IPS-20b (cell line): ENCODE measurements around the gene AKT3.
"Not testable (repeated sequence)": the region's sequence is repeated elsewhere in the genome, so short reads cannot be mapped to it uniquely, and the experiment has no call there.

Experiments used
- H3K27ac ChIP-seq: one replicate; pipeline ENCODE4 v1.5.1; 2013; ENCODE audit warnings: low read length
- H3K27me3 ChIP-seq: 2 replicates; pipeline ENCODE4 v1.6.1; 2013; ENCODE audit warnings: mild to moderate bottlenecking, low read length, inconsistent platforms; ENCODE audit not compliant: insufficient read depth
- H3K36me3 ChIP-seq: 2 replicates; pipeline ENCODE4 v1.6.1; 2013; ENCODE audit warnings: low read depth, mild to moderate bottlenecking, inconsistent platforms, low read length, moderate library complexity; ENCODE audit not compliant: insufficient read depth
- H3K4me1 ChIP-seq: 2 replicates; pipeline ENCODE4 v1.6.1; 2013; ENCODE audit warnings: mild to moderate bottlenecking, control low read depth, inconsistent platforms, low read length, moderate library complexity; ENCODE audit not compliant: insufficient read depth
- H3K4me3 ChIP-seq: 2 replicates; pipeline ENCODE4 v1.5.1; 2013; ENCODE audit warnings: mild to moderate bottlenecking, low read length, inconsistent platforms
- H3K9ac ChIP-seq: 2 replicates; pipeline ENCODE4 v1.6.1; 2013; ENCODE audit warnings: low read depth, mild to moderate bottlenecking, inconsistent platforms, low read length, moderate library complexity
- H3K9me3 ChIP-seq: 2 replicates; pipeline ENCODE4 v1.6.1; 2013; ENCODE audit warnings: mild to moderate bottlenecking, low read depth, low read length, inconsistent platforms; ENCODE audit not compliant: insufficient read depth

Gene AKT3

GRCh38 chr1:243680860-243681259 is 169.2 kb downstream of the AKT3 start:
- Histone ChIP-seq H3K36me3 (no peaks in the 10 kb centered on the region), H3K9ac (no peak overlapping the region), H3K27me3 (no peaks in the 10 kb centered on the region), H3K4me3 (no peak overlapping the region), H3K4me1 (no peaks in the 10 kb centered on the region), H3K27ac (no peak overlapping the region), H3K9me3 (no peaks in the 10 kb centered on the region)

- H3K9me3 ChIP-seq, result no peaks in the 10 kb centered on the region
- H3K9ac ChIP-seq, result no peak overlapping the region
- no peaks in the 10 kb centered on the region for H3K4me1 ChIP-seq
- no peaks in the 10 kb centered on the region for H3K36me3 ChIP-seq
- H3K4me3 ChIP-seq, result no peak overlapping the region
- no peak overlapping the region for H3K27ac ChIP-seq
- H3K27me3 ChIP-seq, result no peaks in the 10 kb centered on the region
Observed at GRCh38 chr1:243672539-243673074, 177.4 kb downstream of the AKT3 start.

DNA sequence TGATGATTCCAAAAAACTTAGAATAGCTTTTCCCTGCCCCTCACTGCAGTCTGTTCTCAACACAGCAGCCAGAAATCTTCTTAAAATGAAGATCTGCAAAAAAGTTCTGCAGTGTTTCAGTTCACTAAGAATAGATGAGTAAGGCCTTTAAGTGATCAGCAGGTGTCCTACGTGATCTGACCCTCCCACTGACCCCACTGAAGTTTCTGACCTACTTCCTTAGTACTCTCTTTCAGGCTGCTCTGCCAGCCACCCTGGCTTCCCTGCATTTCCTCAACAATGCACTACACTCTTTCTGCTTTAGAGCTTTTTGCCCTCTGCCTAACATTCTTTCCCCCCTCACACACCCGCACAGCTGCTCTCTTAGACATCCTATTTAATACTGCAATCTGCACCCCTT is 182.5 kb downstream of the AKT3 start:
- Histone ChIP-seq H3K27ac (no peak overlapping the region), H3K9ac (no peak overlapping the region), H3K4me3 (no peak overlapping the region)

DNA sequence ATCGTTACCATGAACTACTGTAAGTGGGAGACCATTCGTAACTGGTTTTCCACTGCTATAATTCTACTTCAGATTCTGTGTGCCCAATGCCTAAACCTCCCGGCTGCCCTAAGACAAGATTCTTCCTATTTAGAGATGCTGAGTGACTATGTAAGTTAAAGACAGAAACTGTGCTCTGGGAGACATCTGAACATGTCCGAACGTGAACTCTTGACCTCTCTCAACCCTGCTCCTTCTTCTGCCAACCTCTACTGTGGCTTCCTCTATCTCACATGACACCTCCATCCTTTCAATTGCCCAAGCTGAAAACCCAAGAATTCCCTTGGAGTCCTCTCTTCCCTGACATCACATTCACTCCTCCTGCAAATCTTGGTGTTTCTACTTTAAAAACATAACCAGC is 182.9 kb downstream of the AKT3 start:
- Histone ChIP-seq H3K27ac (no peak overlapping the region), H3K4me3 (no peak overlapping the region)

More for the DNA sequence above, 182.5 kb downstream of the AKT3 start:
- Histone ChIP-seq H3K27me3 (no peaks in the 10 kb centered on the region), H3K4me1 (no peaks in the 10 kb centered on the region), H3K36me3 (no peaks in the 10 kb centered on the region), H3K9me3 (no peaks in the 10 kb centered on the region)

GRCh38 chr1:243663651-243664050 is 186.4 kb downstream of the AKT3 start:
- no peak overlapping the region for H3K9ac ChIP-seq
- no peaks in the 10 kb centered on the region for H3K9me3 ChIP-seq
- H3K36me3 ChIP-seq, result no peaks in the 10 kb centered on the region
- H3K4me3 ChIP-seq, result no peak overlapping the region
- no peak overlapping the region for H3K27ac ChIP-seq
- no peaks in the 10 kb centered on the region for H3K4me1 ChIP-seq
- no peaks in the 10 kb centered on the region for H3K27me3 ChIP-seq

More for the DNA sequence above, 182.9 kb downstream of the AKT3 start:
- Histone ChIP-seq H3K4me1 (no peaks in the 10 kb centered on the region), H3K9me3 (no peaks in the 10 kb centered on the region), H3K9ac (no peak overlapping the region), H3K36me3 (no peaks in the 10 kb centered on the region), H3K27me3 (no peaks in the 10 kb centered on the region)

DNA sequence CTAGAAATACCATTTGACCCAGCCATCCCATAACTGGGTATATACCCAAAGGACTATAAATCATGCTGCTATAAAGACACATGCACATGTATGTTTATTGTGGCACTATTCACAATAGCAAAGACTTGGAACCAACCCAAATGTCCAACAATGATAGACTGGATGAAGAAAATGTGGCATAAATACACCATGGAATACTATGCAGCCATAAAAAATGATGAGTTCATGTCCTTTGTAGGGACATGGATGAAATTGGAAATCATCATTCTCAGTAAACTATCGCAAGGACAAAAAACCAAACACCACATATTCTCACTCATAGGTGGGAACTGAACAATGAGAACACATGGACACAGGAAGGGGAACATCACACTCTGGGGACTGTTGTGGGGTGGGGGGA is 187.9 kb downstream of the AKT3 start:
- H3K27ac ChIP-seq, H3K4me1 ChIP-seq, H3K9me3 ChIP-seq, H3K36me3 ChIP-seq, H3K27me3 ChIP-seq, H3K9ac ChIP-seq, H3K4me3 ChIP-seq: not testable (repeated sequence)

DNA sequence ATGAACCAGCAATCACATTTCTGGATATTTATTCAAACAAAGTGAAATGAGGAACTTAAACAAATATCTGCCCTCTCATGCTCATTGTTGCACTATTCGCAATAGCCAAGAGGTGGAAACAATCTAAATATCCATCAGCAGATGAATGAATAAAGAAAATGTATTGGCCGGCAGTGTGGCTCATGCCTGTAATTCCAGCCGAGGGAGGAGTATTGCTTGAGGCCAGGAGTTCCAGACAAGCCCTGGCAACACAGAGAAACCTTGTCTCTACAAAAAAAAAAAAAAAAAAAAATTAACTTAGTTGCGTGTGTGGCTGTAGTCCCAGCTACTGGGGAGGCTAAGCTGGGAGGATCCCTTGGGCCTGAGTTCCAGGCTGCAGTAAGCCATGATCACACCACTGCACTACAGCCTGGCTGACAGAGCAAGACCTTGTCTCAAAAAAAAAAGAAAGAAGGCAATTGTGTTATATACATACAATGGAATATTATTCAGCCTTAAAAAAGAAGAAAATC is 191.4 kb downstream of the AKT3 start:
- Histone ChIP-seq H3K9me3 (no peaks in the 10 kb centered on the region), H3K27me3 (no peaks in the 10 kb centered on the region), H3K36me3 (no peaks in the 10 kb centered on the region), H3K4me3 (no peak overlapping the region), H3K9ac (no peak overlapping the region), H3K4me1 (no peaks in the 10 kb centered on the region), H3K27ac (no peak overlapping the region)

- H3K27ac ChIP-seq, result no peak overlapping the region
- no peaks in the 10 kb centered on the region for H3K4me1 ChIP-seq
- no peaks in the 10 kb centered on the region for H3K9me3 ChIP-seq
- no peak overlapping the region for H3K4me3 ChIP-seq
- no peak overlapping the region for H3K9ac ChIP-seq
- H3K36me3 ChIP-seq, result no peaks in the 10 kb centered on the region
- no peaks in the 10 kb centered on the region for H3K27me3 ChIP-seq
Observed at GRCh38 chr1:243657793-243658192, 192.2 kb downstream of the AKT3 start.

- not testable (repeated sequence) for H3K27ac ChIP-seq, H3K9ac ChIP-seq, H3K9me3 ChIP-seq, H3K36me3 ChIP-seq, H3K4me1 ChIP-seq, H3K4me3 ChIP-seq, H3K27me3 ChIP-seq
Observed at GRCh38 chr1:243649530-243649929, 200.5 kb downstream of the AKT3 start.

GRCh38 chr1:243646841-243647240 is 203.2 kb downstream of the AKT3 start:
- H3K9ac ChIP-seq, result no peak overlapping the region
- peaks cover 5% of the 10 kb centered on the region; the same call in 1 of the 2 replicates for H3K9me3 ChIP-seq
- no peaks in the 10 kb centered on the region; the same call in 1 of the 2 replicates for H3K36me3 ChIP-seq
- no peak overlapping the region for H3K27ac ChIP-seq
- H3K4me3 ChIP-seq, result no peak overlapping the region
- H3K4me1 ChIP-seq, result peaks cover 2% of the 10 kb centered on the region; the same call in 1 of the 2 replicates
- H3K27me3 ChIP-seq, result no peaks in the 10 kb centered on the region

GRCh38 chr1:243645281-243645680 is 204.8 kb downstream of the AKT3 start:
- no peaks in the 10 kb centered on the region; the same call in 1 of the 2 replicates for H3K36me3 ChIP-seq
- H3K4me1 ChIP-seq, result peaks cover 2% of the 10 kb centered on the region; the same call in 1 of the 2 replicates
- H3K9ac ChIP-seq, result no peak overlapping the region
- no peak overlapping the region for H3K4me3 ChIP-seq
- peaks cover 11% of the 10 kb centered on the region; the same call in 1 of the 2 replicates for H3K9me3 ChIP-seq
- H3K27ac ChIP-seq, result no peak overlapping the region
- no peaks in the 10 kb centered on the region for H3K27me3 ChIP-seq

DNA sequence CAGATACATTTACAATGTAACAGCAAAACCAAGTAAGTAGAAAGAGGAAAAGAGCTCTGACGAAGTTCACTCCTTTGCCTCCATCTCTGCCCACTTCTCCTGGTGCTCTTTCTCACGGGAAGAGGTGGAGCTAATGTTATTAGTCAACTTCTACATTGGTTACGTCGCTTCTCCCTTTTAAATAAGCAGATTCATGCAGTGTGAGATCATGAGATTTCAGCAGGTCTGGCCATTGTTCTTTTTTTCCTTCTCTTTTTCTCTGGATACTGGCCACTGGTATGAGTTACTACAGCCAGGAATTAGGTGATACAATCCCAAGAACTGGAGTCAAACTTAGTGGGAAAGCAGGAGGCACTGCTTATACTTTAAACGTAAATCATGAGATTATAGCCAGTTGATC is 207.1 kb downstream of the AKT3 start:
- peaks cover 22% of the 10 kb centered on the region; the same call in 1 of the 2 replicates for H3K9me3 ChIP-seq
- H3K4me1 ChIP-seq, result peaks cover 2% of the 10 kb centered on the region; the same call in 1 of the 2 replicates
- no peak overlapping the region for H3K27ac ChIP-seq
- H3K9ac ChIP-seq, result no peak overlapping the region
- H3K36me3 ChIP-seq, result no peaks in the 10 kb centered on the region; the same call in 1 of the 2 replicates
- H3K4me3 ChIP-seq, result no peak overlapping the region
- no peaks in the 10 kb centered on the region for H3K27me3 ChIP-seq
